Keratinocyte (primary cell): ENCODE results near the gene MORN5.

ENCODE experiments used
- EZH2 ChIP-seq: IDR thresholded peaks from one replicate; pipeline ENCODE4 v1.6.1; 2012; ENCODE audit warnings: inconsistent platforms, mild to moderate bottlenecking, low read length, moderate library complexity
- TF ChIP-seq, protein P1 (sequence below), 3 experiments: IDR thresholded peaks in 1 of 3; conservative IDR thresholded peaks in 1 of 3; optimal IDR thresholded peaks in 1 of 3; 2 replicates in 2 of 3; 3 replicates in 1 of 3; pipeline versions ENCODE3 to v1.5.1; 2011; ENCODE audit warnings: low read length in 3 of 3, mild to moderate bottlenecking in 3 of 3, moderate library complexity in 2 of 3, control low read depth in 1 of 3, inconsistent platforms in 1 of 3; ENCODE audit not compliant: insufficient read depth in 2 of 3; ENCODE audit errors: extremely low read depth in 1 of 3

DNA sequence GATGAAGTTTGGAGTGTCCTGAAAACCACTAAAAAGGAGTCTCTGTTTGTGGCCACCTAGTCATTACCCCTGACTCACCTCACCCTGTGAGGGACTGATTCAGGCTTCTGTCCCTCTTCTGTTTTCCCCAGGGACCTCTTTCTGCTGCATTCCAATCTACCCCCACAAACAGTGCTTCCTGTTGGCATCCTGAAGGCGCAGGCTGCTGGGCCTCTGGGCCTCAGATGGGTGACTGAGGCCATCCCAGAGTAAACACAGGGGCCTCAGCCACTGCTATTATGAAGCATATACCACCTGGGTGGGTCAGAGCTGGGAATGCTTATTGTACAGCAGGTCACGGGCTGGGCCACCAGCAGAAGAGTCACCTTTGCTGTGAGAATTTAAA, 20.0 kb downstream of the MORN5 start:
- TF ChIP-seq, protein P1, sequence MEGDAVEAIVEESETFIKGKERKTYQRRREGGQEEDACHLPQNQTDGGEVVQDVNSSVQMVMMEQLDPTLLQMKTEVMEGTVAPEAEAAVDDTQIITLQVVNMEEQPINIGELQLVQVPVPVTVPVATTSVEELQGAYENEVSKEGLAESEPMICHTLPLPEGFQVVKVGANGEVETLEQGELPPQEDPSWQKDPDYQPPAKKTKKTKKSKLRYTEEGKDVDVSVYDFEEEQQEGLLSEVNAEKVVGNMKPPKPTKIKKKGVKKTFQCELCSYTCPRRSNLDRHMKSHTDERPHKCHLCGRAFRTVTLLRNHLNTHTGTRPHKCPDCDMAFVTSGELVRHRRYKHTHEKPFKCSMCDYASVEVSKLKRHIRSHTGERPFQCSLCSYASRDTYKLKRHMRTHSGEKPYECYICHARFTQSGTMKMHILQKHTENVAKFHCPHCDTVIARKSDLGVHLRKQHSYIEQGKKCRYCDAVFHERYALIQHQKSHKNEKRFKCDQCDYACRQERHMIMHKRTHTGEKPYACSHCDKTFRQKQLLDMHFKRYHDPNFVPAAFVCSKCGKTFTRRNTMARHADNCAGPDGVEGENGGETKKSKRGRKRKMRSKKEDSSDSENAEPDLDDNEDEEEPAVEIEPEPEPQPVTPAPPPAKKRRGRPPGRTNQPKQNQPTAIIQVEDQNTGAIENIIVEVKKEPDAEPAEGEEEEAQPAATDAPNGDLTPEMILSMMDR (optimal IDR thresholded peaks at IDR 0.05 in 1 of 3, IDR thresholded peaks at IDR 0.05 in 1 of 3, conservative IDR thresholded peaks at IDR 0.05 in 1 of 3; ENCODE audit: extremely low read depth in 1 of 3, insufficient read depth in 2 of 3, low read length in 3 of 3), result no peak
- no peak for TF ChIP-seq EZH2
